GM18861 (cell line): ENCODE results near the gene RPH3AL.

ENCODE experiments used
- ATAC-seq: cut with Tn5 transposase; IDR thresholded peaks from one replicate; pipeline ENCODE4 v1.9.1; 2021; ENCODE audit not compliant: unreplicated experiment

The RPH3AL gene

GRCh38 chr17:353838-354234 lies 1.2 kb upstream of the RPH3AL start:
- no peak for ATAC-seq

DNA sequence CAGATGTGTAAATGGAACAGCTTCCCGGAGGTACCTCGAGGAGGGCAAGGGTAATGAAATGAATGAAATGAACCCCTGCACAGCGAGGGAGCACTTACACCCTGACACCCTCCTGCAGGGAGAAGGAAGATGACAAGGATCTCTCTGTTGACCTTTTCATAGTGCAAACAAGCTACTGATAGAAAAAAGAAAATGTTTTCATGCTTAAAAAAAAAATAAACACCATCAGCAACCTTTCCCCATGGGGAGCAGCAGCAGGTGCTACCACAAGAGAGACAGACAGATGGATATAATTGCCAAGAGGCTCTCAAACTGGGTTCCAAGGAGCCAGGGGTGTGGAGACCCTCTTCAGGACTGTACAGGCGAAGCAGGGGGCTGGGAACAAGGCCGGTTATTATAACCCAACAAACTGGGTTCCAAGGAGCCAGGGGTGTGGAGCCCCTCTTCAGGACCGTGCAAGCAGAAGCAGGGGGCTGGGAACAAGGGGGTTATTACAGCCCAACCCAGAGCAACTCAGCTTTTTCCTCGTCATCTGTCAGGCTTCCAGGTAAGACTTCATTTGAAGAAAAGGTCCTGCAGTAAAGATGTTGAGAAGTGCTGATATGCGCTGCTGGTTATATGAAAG lies 718 bp upstream of the RPH3AL start:
- no peak for ATAC-seq

DNA sequence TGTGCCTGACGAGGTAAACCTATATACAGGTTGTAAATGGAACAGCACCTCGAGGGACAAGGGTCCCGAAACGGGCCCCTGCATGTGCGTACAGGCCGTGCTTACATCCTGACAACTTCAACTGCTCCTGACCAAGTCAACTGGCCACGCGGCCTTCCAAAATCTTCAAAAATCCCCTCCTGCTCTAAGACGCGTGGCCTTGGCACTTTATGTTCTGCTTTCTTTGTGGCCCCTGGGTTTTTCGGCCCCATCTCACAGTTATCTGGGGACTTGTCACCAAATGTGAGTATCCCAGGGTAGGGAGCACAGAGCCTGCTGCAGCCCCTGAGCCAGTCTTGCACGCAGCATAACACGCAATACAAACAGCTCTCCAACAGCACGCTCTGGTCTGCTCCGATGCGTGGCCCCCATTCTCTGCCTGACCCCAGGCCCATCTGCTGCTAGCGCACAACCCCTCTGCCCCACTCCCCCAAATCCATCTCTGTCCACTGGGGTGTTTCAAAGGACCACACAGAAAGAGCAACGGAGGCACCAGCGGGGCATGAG lies 659 bp downstream of the RPH3AL start:
- no peak for ATAC-seq

DNA sequence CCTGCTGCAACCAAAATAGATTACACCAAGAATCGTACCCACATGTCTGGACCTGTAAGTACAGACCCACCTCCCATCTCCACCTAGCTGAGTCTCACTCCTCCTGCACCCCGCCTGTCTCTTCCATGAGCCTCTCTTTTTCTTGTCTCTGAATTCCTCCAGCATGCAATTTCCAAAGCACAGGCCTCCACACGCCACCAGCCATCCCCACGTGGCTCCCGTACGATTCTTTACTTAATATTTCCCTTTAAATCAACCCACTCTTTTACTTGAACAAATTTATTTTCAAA lies 1.2 kb downstream of the RPH3AL start:
- no peak for ATAC-seq

DNA sequence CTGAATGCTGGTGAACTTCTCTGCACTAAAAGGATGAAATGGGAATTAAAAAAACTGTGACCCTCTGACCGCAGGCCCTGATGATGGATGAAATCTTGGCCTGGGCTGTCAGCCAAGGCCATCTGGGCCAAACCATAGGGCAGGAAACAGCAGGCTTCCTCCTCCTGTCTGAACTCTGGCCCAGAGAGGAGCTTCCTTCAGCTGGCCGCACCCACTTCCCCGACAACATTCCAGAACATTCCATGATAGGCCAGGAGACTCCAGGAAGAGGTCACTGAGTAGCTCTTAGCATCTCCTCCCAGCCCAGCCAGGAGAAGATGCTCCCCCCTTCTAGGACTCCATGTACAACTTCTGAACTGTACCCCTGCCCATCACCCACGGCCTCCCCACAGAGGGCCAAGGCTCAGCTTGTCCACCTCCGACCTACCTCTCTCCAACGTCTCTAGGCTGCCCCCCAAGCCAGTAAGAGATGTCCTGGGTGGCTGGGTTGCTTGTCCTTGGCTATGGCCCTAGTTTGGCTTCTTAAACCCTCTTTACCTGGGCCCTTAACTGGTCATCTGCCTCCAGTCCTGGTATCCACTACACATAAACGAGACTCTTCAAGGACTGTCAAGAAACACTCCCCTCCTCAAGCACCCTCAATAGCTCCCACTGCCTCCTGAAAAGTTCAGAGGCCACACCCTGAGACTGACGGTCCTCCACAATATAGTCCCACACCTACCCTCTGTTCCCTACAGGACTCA lies 1.7 kb downstream of the RPH3AL start:
- ATAC-seq: no peak

- no peak for ATAC-seq
These were observed 2.9 kb downstream of the RPH3AL start for GRCh38 chr17:349666-350065.

DNA sequence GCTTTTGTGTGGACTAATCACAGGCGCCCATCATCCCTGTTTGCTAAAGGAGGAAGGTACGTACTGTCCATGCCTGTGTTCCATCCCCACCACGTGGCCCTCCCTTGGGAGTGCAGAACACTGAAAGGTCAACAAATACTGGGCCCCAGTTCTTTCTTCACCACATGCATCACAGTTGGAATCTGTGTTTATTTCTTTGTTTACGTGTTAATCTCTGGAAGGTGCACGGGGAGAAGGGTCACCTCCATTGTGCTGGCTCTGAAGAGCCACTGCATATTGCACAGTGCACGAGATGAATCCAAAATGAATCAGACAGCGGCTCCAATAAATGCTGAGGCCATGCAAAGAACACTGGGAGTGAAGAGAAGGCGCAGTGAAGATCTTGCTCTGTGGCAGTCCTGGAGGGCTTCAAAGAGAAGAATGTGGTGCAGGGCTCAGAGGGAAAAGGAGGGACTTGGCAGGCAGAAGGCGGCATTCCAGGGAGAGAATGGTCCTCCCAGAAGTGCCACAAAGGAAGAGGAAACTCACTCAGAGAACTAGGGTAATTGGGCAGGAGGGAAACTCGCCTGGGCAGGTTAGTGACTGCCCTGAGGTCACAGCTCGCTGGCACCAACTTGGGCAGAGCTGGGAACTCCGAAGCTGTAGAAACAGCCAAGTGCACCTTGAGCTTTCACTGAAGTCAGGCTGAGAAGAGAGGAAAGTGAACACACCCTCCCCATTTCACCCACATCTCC lies 3.7 kb downstream of the RPH3AL start:
- no peak for ATAC-seq

GRCh38 chr17:348012-348411 lies 4.6 kb downstream of the RPH3AL start:
- ATAC-seq: no peak

DNA sequence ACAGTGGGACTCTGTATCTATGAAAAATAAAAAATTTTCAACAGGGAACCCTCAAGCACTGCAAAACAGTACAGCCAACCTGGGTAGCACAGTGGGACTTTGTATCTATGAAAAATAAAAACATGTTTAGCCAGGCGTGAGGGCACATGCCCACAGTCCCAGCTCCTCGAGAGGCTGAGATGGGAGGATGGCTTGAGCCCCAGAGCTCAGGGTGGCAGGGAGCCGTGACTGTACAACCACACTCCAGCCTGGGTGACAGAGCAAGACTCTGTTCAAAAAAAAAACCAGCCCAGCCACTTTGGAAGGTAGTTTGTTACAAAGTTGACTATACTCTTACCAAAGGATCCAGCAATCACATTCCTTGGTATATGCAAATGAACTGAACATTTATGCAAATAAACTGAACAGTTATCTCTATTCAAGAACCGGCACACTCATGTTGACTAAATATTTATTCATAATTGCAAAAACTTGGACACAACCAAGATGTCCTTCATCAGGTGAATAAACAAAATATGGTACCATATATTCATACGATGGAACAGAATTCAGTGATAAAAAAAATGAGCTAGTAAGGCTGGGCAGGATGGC lies 5.2 kb downstream of the RPH3AL start:
- no peak for ATAC-seq

DNA sequence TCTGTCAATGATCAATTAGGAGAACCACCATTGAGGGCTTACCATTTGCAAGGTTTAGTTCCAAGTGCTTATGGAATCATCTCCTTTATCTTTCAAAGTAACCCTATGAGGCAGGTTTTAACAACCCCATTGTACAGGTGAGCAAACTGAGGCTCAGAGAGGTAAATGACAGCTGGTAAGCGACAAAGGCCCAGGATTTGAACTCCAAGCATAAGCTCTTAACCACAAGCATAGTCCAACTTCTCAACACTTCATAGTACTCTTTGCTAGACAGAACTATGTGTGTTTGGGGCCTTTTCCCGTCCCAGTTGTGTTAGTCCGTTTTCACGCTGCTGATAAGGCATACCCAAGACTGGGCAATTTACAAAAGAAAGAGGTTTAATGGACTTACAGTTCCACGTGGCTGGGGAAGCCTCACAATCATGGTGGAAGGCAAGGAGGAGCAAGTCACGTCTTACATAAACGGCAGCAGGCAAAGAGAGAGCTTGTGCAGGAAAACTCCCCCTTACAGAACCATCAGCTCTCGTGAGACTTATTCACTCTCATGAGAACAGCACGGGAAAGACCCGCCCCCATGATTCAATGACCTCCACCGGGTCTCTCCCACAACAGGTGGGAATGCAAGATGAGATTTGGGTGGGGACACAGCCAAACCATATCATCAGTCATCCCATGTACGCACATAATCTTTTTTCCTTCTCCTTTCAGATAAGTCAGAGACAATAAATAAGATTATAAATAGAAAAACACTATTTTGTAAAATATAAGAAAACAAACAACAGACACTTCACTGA lies 6.4 kb downstream of the RPH3AL start:
- no peak for ATAC-seq

DNA sequence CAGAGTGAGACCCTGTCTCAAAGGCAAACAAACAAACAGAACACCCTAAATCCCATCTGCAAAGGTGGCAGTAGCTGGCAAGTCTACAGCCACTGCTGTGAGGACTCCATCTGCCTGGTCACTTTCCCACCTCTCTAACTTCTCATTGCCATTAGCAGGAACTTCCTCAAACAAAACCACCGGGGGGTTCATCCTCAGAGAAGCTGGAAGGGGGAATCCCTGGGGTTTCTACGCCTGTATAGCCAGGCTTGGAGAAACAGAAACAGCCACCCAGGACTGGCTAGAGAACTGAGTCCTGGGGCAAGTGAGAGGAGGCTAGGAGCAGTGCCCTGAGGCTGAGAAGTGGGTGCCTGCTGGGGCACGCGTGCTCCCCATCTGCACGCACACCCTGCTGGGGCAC lies 7.3 kb downstream of the RPH3AL start:
- ATAC-seq: no peak

DNA sequence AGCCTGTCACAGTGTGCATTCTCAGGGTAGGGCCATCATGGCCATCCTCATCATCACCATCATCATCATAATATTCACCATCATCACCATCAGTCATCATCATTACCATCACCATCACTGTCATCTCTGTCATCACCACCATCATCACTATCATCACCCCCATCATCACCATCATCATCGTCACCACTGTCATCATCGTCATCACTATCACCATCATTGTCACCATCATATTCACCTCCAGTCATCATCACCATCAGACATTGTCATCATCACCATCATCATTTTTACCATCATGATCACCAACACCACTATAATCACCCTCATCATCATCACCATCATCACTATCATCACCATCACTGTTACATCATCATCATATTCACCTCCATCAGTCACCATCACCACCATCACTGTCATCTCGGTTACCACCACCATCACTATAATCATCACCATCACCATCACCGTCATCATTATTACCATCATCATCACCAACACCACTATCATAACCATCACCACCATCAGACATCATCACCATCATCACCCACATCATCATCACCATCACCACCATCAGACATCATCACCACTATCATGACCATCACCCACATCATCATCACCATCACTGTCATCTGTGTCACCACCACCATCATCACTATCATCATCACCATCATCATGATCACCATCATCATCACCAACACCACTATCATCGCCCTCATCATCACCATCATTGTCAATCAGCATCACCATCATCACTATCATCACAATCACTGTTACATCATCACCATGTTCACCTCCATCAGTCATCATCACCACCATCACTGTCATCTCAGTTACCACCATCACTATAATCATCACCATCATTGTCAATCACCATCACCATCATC lies 8.5 kb downstream of the RPH3AL start:
- no peak for ATAC-seq

GRCh38 chr17:343211-343610 lies 9.4 kb downstream of the RPH3AL start:
- no peak for ATAC-seq

- no peak for ATAC-seq
These were observed 12.5 kb downstream of the RPH3AL start for GRCh38 chr17:340074-340473.

GRCh38 chr17:339193-340061 lies 13.2 kb downstream of the RPH3AL start:
- no peak for ATAC-seq

GRCh38 chr17:338442-339192 lies 14.0 kb downstream of the RPH3AL start:
- no peak for ATAC-seq

DNA sequence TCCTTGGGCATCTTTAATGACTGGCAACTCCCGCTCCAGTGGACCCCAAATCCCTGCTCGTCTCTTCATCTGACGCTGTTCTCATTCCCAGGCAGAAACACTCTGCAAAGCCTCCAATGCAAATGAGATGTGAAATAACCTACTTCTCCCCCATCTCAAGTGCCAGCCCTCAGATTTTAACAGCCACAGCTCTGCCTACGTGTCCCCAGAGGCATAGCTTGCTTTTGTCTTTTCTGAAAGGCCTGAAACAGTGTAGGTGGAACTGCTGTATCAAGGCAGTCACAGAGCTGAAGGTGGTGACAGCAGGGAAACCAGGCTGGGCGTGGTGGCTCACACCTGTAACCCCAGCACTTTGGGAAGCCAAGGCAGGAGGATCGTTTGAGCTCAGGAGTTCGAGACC lies 14.7 kb downstream of the RPH3AL start:
- ATAC-seq: no peak

DNA sequence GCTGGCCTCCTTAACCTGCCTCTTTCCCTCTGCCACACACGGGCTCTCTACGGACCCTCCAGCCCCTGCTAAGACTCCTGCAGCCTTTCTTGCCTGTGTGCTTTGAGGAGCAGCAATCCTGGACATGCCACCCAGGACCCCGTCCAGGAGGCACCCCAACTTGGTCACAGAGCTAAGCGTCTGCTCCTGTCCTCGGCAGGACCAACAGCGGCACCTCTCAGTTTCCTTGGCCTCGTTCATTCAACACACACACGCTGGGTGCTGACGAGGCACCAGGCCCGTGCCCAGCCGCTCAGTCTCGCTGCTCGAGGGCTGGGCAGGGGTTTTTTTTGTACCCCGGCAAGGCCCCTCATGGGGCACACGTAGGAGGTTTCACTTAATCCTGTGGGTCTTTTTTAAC lies 15.2 kb downstream of the RPH3AL start:
- ATAC-seq: no peak
